Breast epithelium (tissue), 4 donors: ENCODE data around the gene TSPAN8. TPM values are rescaled to one million over a fixed set of nuclear protein-coding genes. Genes with fewer than 3 reads are reported as not detected.

Experiments
- DNase-seq, 2 donors: peaks; one replicate each; pipeline ENCODE4 v3.0.0-alpha.2; 2019; ENCODE audit warnings: low spot score in 2 of 2
- H3K27ac ChIP-seq, 2 donors: fragments of 200-600 bp; sonication (generic) in 1 of 2; one replicate each; pipeline ENCODE4 v1.5.1; 2016 to 2019; ENCODE audit warnings: mild to moderate bottlenecking in 1 of 2
- H3K27me3 ChIP-seq, 2 donors: fragments of 200-600 bp; sonication (generic) in 1 of 2; one replicate each; pipeline versions ENCODE4 v1.5.1 to v1.6.0; 2017 to 2019; ENCODE audit warnings: control low read depth in 1 of 2, mild to moderate bottlenecking in 1 of 2
- H3K36me3 ChIP-seq: fragments of 200-600 bp; one replicate; pipeline ENCODE4 v1.5.1; 2019
- H3K4me1 ChIP-seq, 2 donors: fragments of 200-600 bp; sonication (generic); one replicate each; pipeline ENCODE4 v1.5.1; 2016 to 2019; ENCODE audit warnings: control low read depth in 1 of 2
- H3K4me3 ChIP-seq, 3 donors: fragments of 200-600 bp; sonication (generic); 1 replicate in 2 of 3; 2 replicates in 1 of 3; pipeline ENCODE4 v1.5.1; 2016 to 2019; ENCODE audit warnings: mild to moderate bottlenecking in 3 of 3, moderate library complexity in 2 of 3
- H3K9me3 ChIP-seq, 2 donors: fragments of 200-600 bp; sonication (generic) in 1 of 2; one replicate each; pipeline ENCODE4 v1.5.1; 2016 to 2019; ENCODE audit warnings: control low read depth in 1 of 2
- CTCF ChIP-seq, 3 donors: fragments of 450-650 bp; IDR thresholded peaks; one replicate each; pipeline ENCODE4 v1.5.1; 2016 to 2017; ENCODE audit warnings: antibody characterized with exemption in 3 of 3, mild to moderate bottlenecking in 3 of 3, moderate library complexity in 3 of 3
- POLR2A ChIP-seq: fragments of 450-650 bp; IDR thresholded peaks from one replicate; pipeline ENCODE4 v1.6.1; 2016; ENCODE audit warnings: antibody characterized with exemption, mild to moderate bottlenecking, moderate library complexity
- POLR2AphosphoS5 ChIP-seq, 3 donors: sonication (generic); formaldehyde crosslinking; IDR thresholded peaks; one replicate each; pipeline ENCODE4 v1.6.1; 2017; ENCODE audit warnings: antibody characterized with exemption in 3 of 3
- intact Hi-C: fragments of 100-400 bp; cut with DNase I; formaldehyde crosslinking; loops from one replicate; pipeline ENCODE4 v1.15.1; 2023; ENCODE audit warnings: low total_unique reads
- total RNA-seq, 3 donors: library from RNA; depleted of rRNA; stranded (reverse); fragments of >200 nt; gene quantifications; one replicate each; pipeline ENCODE4 v1.1.0, GENCODE V29; 2016

TSPAN8 gene
- total RNA-seq, 3 donors from 2014 or later, result 3.1 to 28.3 (median 18.4) TPM

- H3K27me3 ChIP-seq, result no peaks in the 10 kb centered on the region
- intact Hi-C loops, result no loop called here
- H3K27ac ChIP-seq, result no peak overlapping the region
- H3K4me1 ChIP-seq, result no peaks in the 10 kb centered on the region
- H3K36me3 ChIP-seq, result no peaks in the 10 kb centered on the region
- H3K9me3 ChIP-seq, result peaks cover 0 to 21% of the 10 kb centered on the region in 2 donors
- TF ChIP-seq POLR2AphosphoS5 (IDR thresholded peaks at IDR 0.05) (no peak), POLR2A (no peak), CTCF (IDR thresholded peaks at IDR 0.05) (no peak)
- no peak overlapping the region for H3K4me3 ChIP-seq
- DNase-seq, result no peak
Measured at GRCh38 chr12:71090971-71091370, 66.8 kb downstream of the TSPAN8 start.

DNA sequence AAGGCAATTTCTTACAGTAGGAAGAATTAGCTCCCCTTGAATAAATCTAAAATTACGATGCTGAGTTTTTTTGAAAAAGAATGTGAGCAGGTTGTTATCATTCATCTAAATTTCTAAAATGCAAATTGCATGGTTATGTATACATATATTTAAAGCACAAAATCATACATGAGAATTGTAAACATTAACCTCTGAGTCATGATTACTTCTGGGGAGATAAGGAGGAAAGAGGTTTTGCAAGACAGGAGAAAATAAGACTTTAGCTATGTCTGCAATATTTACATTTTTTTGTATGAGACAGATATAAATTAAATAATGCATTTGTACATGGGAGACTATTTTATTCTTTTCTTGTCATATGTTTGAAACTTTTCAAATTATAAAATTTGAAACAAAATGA lies 72.2 kb downstream of the TSPAN8 start:
- intact Hi-C loops, result no loop called here
- TF ChIP-seq POLR2A, result no peak
- no peak for TF ChIP-seq POLR2AphosphoS5 (IDR thresholded peaks at IDR 0.05)
- TF ChIP-seq CTCF (IDR thresholded peaks at IDR 0.05), result no peak
- no peaks in the 10 kb centered on the region for H3K4me1 ChIP-seq
- no peak overlapping the region for H3K27ac ChIP-seq
- H3K27me3 ChIP-seq, result no peaks in the 10 kb centered on the region
- H3K9me3 ChIP-seq, result peaks cover 0 to 2% of the 10 kb centered on the region in 2 donors
- DNase-seq, result no peak
- H3K36me3 ChIP-seq, result no peaks in the 10 kb centered on the region
- H3K4me3 ChIP-seq, result no peak overlapping the region

DNA sequence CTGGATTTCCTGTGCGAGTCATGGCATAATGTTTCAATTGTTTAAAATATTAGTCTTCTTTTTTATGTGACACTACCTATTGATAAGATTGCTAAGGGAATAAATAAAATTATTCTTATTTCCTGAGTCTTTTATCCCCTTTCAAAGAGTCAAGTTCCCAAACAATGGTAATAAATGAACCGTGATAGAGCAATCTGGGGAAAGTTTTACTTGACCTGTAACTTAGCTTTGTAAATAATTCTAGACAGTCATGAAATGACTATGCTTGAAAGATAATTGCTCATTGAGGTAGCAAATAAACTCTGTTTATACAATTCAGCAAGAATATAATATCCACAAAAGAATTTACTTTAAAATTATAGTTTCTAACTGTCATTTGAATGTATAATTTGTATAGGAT lies 82.1 kb downstream of the TSPAN8 start:
- TF ChIP-seq CTCF (IDR thresholded peaks at IDR 0.05) (no peak), POLR2AphosphoS5 (IDR thresholded peaks at IDR 0.05) (no peak), POLR2A (no peak)
- no peak for DNase-seq
- no peaks in the 10 kb centered on the region for H3K4me1 ChIP-seq
- H3K36me3 ChIP-seq, result no peaks in the 10 kb centered on the region
- no peaks in the 10 kb centered on the region for H3K9me3 ChIP-seq
- H3K27ac ChIP-seq, result no peak overlapping the region
- H3K4me3 ChIP-seq, result no peak overlapping the region
- no peaks in the 10 kb centered on the region for H3K27me3 ChIP-seq
- intact Hi-C loops, result no loop called here

Other genes with a start within 250 kb of the TSPAN8 start
- gene PTPRR, start 237.3 kb downstream of the TSPAN8 start, total RNA-seq, result under 1 TPM; 0.59 to 0.98 (median 0.80) TPM